Urothelium cell line (cell line): Measurements from ENCODE around the gene OSBPL9.
A peak's percentile ranks its signal among the peaks of the same experiment; 100 is the strongest.
"Not testable (repeated sequence)": the region's sequence is repeated elsewhere in the genome, so short reads cannot be mapped to it uniquely, and the experiment has no call there.

Experiments
- DNase-seq: peaks from one replicate; pipeline ENCODE4 v3.0.0; 2011; ENCODE audit warnings: low spot score, mixed read lengths
- FAIRE-seq: peaks from 2 replicates; lab custom pipeline; 2011; peaks lifted over from hg19 to GRCh38; lab: Jason Lieb, UNC

Gene OSBPL9

DNA sequence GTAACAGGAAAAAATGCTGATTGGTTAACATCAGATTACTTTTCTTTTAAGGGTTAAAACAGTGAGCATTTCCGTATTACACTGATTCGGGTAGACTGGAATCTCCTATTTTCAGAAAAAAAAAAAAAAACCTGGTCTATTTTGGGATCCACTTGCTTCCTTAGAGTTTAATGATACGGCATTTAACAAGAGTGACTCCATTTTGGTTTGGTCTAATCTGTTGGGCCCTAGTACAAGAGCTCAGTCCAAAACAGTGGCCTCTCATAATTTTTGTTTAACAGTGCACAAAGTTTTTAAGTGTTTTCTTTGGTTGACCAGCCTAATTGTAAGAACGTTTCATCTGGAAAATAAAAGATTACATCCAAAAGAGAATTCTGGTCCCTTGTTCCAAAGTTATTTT lies 141.4 kb downstream of the OSBPL9 start:
- FAIRE-seq: no peak
- DNase-seq: no peak

DNA sequence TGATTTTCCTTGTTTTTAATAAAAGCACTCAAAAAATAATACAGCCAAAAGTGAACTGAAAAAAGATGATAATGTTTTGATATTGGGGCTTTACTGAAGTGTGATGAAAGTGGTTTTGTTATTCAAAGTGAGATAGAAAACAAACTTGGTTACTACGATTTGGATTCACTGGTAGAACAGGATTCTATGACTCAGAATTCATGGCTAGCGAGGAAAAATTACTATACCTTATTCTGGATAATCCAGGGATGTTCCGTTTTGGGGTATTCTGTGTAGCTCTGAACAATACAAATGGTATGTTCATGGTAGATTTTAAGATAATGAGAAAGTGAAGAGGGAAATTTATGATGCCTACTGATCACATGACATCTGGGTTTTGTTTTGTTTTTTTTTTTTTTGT lies 144.0 kb downstream of the OSBPL9 start:
- no peak for FAIRE-seq

DNA sequence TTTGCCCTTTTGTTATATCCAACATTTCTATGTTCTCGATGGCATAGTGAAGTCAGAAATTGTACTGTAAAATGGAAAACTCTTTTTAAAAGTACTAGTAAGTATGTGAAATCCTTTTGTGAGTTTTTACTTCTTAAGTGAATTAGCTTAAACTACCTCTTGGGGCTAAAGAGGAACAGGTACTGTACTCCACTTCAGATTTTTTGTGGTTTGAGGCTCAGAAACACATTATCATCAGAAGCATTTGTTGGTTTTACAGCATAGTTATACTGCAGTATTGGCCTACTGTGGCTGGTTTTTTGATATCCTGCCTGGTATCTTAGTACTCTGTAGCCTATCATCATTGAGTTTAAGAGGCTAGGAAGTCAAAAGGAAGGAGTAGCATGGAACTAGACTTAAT lies 144.5 kb downstream of the OSBPL9 start:
- DNase-seq: no peak
- no peak for FAIRE-seq

More for the DNA sequence above, 144.0 kb downstream of the OSBPL9 start:
- DNase-seq: no peak

DNA sequence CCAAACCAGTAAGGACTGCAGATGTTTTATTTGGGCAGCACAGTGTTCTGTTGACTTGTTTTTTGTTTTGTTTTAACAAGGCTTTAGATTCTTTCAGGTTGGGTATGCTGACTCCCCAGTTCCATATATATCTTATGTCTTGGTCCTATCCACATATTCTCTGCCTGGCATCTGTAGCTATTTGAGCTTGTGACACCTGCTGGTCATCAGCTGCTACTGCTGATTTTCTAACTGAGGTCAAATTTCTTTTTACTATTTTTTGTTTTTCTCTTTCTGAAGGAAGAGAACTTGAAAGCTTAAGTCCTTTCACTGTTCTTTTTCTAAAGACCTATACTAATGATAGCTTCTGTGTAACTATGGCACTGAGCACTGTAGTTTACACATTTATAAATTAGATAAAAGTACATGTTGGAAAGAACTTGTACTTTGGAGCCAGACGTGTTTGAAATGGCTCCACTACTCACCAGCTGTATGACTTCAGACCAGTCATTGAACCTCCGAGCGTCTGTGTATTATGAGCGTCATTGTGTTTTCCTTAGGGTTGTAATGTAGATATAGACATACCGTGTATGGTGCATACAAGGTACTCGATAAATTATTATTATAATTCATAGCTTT lies 152.2 kb downstream of the OSBPL9 start:
- no peak for FAIRE-seq
- peak; percentile 48 for DNase-seq

DNA sequence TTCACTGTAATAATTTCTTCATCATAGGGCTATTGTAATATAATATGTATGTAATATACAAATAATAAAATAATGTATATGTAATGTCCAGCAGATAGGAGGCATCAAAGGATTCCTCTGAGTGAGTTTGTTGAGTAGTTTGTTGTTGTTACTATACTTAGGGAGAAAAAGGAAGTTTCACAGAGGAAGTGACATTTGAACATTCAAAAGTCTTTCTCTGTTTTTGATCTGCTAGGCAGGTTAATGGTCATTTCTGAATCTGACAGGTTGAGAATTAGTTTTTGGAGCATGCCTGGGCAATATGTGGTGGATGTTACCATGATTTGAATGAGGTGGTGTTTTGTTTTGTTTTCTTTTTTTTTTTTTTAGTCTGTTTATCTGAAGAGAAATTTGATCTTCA lies 159.5 kb downstream of the OSBPL9 start:
- FAIRE-seq (no peak), DNase-seq (no peak)

DNA sequence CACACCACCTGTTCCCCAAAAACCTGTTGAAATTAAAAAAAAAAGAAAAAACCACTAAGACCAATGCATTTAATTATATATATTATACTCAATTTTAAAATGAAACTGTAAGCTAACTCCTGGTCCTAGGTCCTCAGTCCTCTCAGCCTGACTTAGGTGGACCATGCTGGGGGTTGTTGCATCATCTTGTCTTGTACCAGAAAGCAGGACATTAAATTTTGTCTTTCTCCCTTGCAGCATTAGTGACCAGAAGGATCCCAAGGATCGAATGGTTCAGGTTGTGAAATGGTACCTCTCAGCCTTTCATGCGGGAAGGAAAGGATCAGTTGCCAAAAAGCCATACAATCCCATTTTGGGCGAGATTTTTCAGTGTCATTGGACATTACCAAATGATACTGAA lies 164.0 kb downstream of the OSBPL9 start:
- DNase-seq: no peak
- FAIRE-seq: no peak

DNA sequence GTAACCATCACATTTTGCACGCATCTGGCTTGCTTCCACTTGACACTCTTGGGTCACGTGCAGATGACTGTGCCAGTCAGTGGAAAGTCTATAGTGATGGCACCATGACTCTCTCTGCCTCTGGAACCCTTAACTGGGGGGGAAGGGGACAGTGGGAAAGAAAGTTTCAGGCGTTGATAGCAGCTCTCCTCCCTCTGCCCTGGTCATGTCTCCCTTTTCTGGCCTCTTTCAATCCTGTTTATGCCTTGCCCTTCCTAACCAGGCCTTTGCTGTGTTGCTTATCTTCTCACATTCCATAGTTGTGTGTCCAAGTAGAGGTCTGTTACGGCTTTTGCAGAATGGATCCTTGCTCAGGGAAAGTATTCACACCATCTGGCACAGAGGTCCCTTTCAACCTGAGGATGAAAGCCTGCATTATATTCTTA lies 168.1 kb downstream of the OSBPL9 start:
- DNase-seq (no peak), FAIRE-seq (no peak)

DNA sequence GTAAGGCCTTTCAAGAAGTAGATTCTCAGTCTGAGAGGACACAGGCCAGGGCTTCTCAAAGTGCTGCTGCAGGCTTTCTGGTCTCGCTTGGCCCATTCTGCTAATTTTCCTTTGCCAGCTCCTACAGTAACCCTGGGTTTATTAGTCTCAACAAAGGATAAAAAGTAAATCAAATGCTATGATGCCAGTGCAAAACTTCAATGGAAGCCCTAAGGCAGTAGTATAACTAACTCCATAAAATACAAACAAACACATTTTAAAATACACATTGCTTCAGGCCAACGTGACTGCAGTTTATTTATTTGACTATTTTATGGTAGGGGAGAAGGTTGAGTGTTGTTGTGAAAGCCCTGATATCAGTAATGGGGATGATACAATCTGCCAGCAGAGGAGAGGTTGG lies 172.0 kb downstream of the OSBPL9 start:
- DNase-seq (no peak), FAIRE-seq (no peak)

DNA sequence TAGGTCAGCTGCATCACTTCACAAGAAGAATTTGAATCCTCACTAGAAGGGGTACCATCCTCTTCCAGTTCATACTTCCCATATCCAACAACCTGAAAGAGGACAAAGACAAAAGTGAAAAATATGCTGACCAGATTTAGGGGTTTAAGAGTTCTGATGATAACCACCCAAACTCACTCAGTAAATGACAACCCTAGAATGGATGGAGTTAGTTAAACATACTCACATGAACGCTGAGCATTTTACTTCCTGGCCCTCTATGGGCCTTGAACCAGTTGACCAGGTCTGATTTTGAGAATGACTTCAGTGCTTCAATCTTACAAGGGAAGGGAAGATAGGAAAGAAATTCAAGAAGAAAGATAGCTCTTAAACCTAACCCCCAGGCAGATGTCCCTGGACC lies 172.4 kb downstream of the OSBPL9 start:
- no peak for DNase-seq
- no peak for FAIRE-seq

DNA sequence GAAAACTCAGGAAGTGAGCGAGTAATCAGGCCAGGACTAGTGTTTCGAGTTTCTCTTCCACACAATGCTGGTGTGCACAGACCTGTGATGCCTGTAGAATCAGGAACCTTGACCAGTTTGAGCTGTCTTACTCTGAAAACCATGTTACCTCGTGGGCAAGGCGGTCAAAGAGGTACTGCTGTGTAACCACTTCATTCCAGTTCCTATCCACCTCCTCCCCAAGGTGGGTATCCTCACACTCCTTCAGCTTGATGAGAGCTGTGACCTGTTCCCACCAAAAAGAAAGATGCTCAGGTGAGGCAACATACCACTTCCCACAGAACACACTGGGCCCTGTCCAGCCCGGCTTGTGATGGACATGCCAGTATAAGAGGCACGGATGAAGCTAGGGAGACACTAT lies 173.5 kb downstream of the OSBPL9 start:
- FAIRE-seq (no peak), DNase-seq (no peak)

DNA sequence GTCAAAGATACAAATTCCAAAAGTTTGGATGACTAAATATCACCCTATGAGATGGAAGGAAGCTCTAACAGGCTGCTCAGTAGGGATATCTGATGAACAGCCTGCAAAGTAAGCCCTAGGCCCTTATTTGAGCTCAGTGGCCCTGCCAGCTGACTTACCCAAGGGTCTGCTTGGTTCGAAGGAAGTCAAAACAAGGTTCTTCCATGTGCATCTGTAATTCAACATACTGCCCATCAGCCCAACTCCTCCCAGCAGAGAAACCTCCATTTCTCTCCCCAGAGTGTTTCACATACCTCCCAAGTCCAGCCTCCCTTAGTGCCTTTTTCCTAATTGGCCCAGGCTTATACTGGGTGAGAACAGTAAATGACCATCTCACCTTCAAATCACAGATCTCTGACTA lies 175.0 kb downstream of the OSBPL9 start:
- no peak for FAIRE-seq
- no peak for DNase-seq

DNA sequence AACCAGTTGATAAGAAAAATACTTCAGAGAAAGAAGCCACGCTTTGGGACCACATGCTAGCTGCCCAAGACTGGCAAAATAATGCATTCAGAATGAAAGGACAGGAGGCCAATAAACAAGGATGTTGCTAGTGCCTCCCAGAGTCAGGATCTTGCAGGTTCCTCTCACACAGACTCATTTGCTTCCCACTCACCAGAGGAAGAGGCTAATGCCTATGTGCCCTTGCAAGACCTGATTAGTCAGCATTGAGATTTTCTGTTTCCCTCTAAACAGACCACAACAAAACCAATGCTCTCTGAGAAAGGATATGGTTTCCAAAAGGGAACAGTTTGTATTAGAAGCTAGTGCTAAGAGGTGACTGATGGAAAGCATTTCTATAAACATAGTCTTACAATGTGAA lies 176.0 kb downstream of the OSBPL9 start:
- DNase-seq (no peak), FAIRE-seq (no peak)

DNA sequence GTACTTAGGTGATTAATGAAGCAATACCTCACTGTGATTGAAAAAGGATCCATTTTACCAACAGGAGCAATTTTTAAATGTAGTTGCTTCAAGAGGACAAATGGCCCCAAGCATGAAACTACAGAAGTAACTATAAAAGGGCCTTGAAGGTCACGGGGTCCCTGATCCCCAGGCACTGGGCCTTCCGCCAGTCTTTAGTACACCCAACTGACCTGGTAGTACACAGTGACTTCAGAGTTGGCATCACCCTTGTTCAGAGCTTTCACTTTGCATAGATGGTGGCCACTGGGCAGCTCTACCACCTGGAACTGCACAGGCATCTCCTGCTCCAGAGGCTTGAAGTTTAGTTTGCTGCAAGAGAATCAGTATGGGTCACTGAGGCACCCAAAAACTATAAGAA lies 177.4 kb downstream of the OSBPL9 start:
- DNase-seq (no peak), FAIRE-seq (no peak)

DNA sequence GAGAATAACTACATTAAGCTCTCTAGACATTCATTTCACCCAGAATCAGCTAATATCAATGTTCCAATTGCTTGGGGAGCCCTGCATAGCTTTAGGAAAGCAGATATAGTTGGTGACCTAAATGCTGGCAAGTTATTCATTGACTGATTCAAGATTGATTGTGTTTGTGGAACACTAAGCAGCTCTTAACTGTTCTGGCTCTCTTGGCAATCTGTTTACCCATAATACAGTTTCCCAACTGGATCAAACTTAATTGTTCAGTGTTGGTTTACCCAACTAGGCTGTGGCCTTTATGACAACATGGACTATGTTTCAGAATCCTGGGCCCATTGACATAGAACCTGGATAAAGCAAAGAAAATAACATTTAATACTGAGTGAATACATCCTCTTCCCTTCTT lies 178.0 kb downstream of the OSBPL9 start:
- FAIRE-seq (no peak), DNase-seq (no peak)

DNA sequence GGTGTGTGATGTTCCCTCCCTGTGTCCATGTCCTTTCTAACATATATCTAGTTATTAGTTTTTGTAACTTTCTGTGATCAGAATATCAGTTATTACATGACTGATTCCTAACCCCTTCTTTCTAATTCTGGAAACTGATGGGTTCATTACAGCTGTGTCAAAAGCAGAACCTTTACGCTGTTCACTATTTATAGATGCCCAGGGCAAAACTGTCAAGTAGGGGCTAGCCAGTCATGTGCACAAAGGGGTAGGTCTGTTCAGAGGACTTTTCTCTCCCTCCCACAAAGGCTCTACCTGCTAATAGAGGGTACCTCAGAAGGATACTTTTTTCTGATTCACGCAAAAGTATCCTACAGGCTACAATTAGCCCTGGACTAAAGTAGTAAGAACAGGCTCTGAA lies 182.5 kb downstream of the OSBPL9 start:
- FAIRE-seq: no peak
- DNase-seq: no peak

DNA sequence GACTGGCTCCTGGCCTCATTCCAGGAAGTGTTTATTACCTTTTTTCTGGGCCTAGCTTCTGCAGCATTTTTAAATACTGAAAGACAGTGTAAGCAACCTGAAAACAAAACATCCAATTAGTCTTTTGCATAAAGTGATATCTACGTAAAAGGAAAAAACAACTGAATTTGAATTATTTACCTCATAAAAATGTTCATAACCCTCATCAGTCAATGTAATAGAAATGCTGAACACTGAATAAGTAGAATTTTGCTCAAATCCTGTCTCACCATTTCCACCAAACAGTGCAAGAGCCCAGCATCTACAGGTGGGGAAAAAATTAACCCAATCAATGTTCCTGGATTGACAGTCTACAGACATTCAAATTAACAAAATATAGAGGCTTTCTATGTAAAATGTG lies 197.6 kb downstream of the OSBPL9 start:
- FAIRE-seq: no peak
- DNase-seq: no peak

DNA sequence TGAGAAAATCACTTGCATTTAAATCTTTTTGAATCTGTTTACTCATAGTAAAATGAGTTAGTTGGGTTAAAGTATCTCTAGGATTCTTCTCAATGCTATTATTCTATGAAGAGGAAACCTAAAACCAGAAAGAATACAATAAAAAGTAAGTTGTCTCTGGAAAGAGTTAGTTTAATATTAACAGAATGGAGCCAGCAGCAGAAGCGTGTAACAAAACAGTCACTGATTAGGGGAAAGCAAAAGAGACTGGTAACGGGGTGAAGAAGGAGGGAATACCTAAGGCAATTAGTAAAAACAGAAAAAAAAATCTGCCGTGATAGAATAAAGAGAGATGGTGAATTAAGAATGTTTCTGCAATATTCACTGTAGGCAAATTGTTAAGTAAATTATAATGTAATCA lies 201.6 kb downstream of the OSBPL9 start:
- no peak for DNase-seq
- FAIRE-seq: no peak

DNA sequence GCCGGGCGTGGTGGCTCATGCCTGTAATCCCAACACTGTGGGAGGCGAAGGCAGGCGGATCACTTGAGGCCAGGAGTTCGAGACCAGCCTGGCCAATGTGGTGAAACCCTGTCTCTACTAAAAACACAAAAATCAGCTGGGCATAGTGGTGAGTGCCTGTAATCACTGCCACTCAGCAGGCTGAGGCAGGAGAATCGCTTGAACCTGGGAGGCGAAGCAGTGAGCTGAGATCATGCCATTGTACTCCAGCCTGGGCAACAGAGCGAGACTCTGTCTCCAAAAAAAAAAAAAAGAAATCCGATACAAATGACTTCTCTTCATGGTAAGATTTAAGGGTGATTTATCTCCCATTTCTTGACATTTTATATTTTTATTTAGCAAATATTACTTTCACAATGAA lies 202.1 kb downstream of the OSBPL9 start:
- DNase-seq, FAIRE-seq: not testable (repeated sequence)

DNA sequence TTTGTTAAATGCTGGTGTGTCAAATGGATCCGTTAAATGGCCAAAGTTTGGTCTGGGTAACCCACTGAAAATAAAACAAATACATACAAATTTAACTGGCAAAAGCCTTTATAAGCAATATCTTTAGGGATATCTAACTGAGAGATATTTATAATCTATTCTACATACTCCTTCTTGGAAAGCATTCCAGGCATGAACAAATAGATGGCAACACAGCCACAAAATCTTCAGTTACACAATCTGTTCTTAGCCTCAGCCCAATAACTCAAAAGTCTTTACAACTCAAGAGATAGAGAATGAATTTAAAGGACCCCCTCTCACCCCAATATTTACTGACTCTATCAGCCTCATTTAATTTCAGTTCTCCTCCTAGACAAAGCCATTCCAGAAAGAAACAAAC lies 202.9 kb downstream of the OSBPL9 start:
- FAIRE-seq: no peak
- no peak for DNase-seq

DNA sequence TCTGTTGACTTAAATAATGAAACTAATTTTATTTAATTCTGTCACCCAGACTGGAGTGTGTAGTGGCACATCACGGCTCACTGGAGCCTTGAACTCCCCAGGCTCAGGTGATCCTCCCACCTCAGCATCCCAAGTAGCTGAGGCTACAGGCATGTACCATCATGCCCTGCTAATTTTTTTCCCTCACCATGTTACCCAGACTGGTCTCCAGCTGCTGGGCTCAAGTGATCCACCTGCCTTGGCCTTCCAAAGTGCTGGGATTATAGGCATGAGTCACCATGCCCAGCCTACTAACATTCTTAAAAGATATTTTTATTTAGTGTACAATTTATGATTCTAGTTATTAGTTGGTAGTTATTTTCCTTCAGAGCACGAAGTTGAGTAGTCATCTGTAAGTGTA lies 212.2 kb downstream of the OSBPL9 start:
- no peak for DNase-seq
- no peak for FAIRE-seq

DNA sequence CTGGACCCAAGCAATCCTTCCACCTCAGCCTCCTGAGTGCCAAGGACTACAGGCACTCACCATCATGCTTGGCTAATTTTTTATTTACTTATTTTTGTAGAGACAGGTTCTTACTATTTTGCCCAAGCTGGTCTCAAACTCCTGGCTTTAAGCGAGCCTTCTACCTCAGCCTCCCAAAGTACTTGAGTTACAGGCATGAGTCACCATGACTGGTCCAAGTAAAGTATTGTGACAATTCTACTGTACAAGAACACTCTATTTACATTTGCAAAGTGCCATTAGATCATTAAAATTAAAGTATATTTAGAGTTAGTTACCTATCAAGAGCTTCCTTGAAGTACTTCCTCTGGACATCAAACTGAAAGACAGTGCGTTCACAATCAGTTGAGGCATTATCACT lies 216.8 kb downstream of the OSBPL9 start:
- FAIRE-seq: no peak
- no peak for DNase-seq

DNA sequence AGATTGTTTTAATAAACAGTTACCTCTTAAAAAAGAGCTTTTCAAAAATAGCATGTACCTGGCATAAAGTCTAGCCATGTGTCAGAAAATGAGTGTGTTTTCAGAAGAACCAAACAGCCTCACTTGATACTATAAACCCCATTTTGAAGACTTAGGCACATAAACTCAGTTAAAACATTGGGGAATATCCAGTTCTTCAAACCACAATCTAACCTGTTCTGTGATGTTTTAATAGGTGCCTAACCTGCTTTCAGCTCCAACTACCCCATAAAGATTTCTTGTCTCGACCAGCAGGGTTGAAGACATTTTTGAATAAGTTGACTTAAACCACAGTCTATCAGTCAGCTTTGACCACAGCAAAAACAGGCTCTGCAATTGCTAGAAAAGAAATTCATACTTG lies 220.4 kb downstream of the OSBPL9 start:
- FAIRE-seq: no peak

More for the DNA sequence above, 220.4 kb downstream of the OSBPL9 start:
- DNase-seq: no peak
